ENCODE data around the gene WDR35.

DNA sequence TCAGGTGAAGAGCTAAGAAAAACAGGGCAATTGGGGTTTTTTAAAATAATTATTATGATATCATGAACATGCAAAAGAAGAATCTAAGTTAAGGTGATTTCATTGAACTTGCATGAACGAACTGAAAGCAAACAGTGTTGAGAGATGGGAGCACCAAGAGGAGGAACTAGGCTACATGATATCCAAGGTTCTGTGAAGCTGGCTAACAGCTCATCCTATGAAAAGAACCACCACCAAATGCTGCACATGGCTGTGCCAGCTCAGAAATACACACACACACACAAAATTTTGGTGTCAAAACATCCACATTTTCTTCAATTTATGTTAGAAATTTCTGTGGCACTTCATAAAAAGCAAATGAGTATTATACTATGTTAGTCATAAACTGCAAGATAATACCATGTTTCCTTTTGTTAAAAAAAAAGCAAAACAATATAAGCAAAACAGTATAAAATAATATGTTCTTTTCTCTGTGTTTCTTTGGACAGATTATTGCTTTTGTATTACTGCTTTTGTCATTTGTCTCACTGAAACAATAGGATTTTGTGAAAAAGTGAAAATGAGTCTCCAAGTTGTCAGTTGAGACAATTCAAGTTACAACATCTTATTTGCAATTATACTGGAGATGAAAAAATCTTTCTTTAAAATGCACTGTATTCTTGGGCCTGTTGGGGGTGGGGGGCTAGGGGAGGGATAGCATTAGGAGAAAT lies 75.5 kb downstream of the WDR35 start:
- no peak for TF ChIP-seq POLR2AphosphoS5 (IDR thresholded peaks at IDR 0.05; ENCODE audit: low read depth, low read length)
- no peak for TF ChIP-seq POLR2A (IDR thresholded peaks at IDR 0.05; ENCODE audit: low read depth, low read length)
- no peak for TF ChIP-seq TAF1 (IDR thresholded peaks at IDR 0.05; ENCODE audit: low read depth, low read length)
- TF ChIP-seq SPI1 (IDR thresholded peaks at IDR 0.05; ENCODE audit: low read depth, low read length) = no peak
